ENCODE data around the gene LMAN1.

LMAN1 gene

DNA sequence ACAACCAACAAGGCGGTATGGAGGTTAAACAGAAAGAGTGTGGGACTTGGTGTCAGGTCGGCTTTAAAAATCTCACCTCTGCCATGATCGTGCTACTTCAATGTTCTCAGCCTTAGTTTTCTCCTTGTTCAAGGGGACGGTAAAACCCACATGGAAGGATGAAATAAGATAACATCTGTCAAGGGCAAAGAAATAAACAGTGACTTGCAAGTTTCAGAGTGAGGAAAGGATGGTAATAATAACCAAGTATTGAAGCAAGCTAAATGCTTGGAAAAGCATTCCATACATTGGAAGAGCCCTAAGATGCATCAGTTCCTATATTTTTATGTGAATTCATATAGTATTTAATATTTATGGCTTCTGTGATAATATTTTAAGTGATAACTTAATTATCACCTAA is 29.8 kb upstream of the LMAN1 start:
- Histone ChIP-seq H3K4me3 (ENCODE audit: low read depth, low read length) (no peak overlapping the region), H3K4me1 (no peaks in the 10 kb centered on the region), H3K27me3 (no peaks in the 10 kb centered on the region), H3K36me3 (no peaks in the 10 kb centered on the region), H3K9me3 (no peaks in the 10 kb centered on the region)
- no peak for DNase-seq
- TF ChIP-seq, protein P1, sequence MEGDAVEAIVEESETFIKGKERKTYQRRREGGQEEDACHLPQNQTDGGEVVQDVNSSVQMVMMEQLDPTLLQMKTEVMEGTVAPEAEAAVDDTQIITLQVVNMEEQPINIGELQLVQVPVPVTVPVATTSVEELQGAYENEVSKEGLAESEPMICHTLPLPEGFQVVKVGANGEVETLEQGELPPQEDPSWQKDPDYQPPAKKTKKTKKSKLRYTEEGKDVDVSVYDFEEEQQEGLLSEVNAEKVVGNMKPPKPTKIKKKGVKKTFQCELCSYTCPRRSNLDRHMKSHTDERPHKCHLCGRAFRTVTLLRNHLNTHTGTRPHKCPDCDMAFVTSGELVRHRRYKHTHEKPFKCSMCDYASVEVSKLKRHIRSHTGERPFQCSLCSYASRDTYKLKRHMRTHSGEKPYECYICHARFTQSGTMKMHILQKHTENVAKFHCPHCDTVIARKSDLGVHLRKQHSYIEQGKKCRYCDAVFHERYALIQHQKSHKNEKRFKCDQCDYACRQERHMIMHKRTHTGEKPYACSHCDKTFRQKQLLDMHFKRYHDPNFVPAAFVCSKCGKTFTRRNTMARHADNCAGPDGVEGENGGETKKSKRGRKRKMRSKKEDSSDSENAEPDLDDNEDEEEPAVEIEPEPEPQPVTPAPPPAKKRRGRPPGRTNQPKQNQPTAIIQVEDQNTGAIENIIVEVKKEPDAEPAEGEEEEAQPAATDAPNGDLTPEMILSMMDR (IDR thresholded peaks at IDR 0.05; ENCODE audit: low read depth, low read length), result no peak

DNA sequence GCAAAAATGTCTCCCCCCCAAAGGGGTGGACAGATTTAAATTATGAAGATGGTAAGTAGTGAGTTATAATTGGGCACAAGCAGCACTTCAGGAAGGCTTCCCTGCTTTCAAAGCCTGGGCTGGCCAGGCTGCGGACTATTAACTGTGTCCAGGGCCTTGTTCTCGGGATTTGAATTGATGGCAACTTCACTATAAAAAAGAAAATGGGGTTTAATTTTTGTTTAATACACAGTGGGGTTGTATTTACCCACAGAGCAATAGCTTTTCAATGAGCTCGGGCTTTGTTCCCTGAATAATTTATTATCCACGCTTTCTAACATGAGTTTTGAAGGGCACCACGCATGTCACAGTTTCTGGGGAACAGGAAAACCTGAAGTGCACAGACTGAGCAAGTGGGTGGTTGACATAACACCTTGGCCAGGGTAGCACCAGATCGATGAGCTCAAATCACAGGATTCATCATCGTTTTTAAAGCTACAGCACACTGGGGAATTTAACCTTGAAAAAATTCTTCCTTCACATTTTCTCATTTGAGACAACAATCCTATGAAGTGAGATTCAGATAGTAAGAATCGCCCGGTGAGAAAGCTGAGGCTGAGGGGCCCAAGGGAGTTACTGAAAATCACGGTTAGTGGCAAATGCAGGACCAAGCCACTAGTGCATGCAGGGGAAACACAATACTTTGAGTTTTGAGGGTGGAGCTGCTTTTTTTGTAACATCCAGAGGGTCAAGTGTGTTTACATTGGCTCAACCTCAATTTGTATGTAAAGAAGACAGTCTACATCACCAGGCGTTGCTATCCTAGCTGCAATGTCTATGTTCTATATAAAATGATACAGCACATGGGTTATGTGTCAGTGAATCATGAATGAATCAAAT is 28.9 kb upstream of the LMAN1 start:
- H3K36me3 ChIP-seq, result no peaks in the 10 kb centered on the region
- H3K27me3 ChIP-seq, result no peaks in the 10 kb centered on the region
- H3K4me3 ChIP-seq (ENCODE audit: low read depth, low read length), result no peak overlapping the region
- H3K9me3 ChIP-seq, result no peaks in the 10 kb centered on the region
- TF ChIP-seq, protein P1 (IDR thresholded peaks at IDR 0.05; ENCODE audit: low read depth, low read length), result no peak
- H3K4me1 ChIP-seq, result no peaks in the 10 kb centered on the region
- no peak for DNase-seq

DNA sequence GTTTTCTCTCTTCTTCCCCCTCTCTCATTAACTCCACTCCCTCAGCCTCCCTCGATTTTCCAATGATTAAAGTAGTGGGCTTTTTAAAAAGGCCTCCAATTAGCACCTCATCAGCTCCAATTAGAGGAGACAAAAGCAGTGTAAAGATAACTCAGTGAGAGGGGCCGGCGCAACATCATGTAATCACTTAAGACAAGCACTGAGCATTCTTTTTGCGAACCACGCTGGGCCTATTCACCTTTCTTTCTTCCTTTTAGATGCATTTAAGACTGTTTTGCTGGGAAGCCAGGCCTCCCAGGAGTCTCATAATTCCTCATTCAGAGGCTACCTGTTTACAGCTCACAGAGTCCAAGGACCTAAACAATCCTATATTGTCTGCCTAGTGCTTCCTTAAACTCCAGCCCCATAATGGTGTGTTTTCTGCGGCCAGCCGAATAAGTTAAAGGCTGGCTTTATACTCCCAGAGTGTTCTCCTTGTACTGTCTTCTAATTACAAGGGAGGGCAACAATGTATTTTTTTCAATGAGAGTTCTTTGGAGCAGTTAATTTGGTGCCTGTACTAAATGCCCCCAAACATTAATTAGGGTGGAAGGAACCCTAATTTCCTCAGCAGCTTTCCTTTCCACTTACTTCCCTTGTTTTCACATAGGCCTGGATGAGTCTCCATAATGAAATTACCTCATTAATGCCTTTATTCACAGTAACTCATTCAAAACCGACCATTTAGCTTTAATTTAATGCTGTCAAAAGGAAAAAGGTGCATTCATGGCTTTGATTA is 28.0 kb upstream of the LMAN1 start:
- Histone ChIP-seq H3K4me1 (no peaks in the 10 kb centered on the region), H3K36me3 (no peaks in the 10 kb centered on the region), H3K27me3 (no peaks in the 10 kb centered on the region), H3K4me3 (ENCODE audit: low read depth, low read length) (no peak overlapping the region), H3K9me3 (no peaks in the 10 kb centered on the region)
- DNase-seq, result no peak
- TF ChIP-seq, protein P1 (IDR thresholded peaks at IDR 0.05; ENCODE audit: low read depth, low read length), result no peak

DNA sequence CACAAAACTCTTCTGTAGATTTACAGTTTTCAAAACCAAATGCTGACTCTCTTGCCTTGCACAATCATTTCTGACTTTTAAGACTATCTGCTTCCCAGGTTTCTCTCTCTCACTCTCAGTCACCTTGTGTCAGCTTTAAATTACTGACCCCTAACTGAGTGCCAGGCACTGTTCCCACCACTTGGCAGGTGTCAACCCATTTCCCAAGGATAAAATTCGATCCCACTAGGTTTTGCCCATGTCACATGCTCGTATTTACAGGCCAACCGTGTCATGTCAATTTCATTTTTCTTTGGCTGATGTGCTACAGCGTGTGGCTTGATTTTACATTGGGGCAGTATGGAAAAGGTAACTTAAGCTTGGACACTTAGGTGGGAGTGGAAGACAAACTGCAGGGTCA is 26.1 kb upstream of the LMAN1 start:
- no peaks in the 10 kb centered on the region for H3K9me3 ChIP-seq
- no peak overlapping the region for H3K4me3 ChIP-seq (ENCODE audit: low read depth, low read length)
- TF ChIP-seq, protein P1 (IDR thresholded peaks at IDR 0.05; ENCODE audit: low read depth, low read length), result no peak
- H3K36me3 ChIP-seq, result no peaks in the 10 kb centered on the region
- no peak for DNase-seq
- H3K4me1 ChIP-seq, result no peaks in the 10 kb centered on the region
- H3K27me3 ChIP-seq, result no peaks in the 10 kb centered on the region

GRCh38 chr18:59383851-59384250 is 24.8 kb upstream of the LMAN1 start:
- Histone ChIP-seq H3K4me1 (no peaks in the 10 kb centered on the region), H3K4me3 (ENCODE audit: low read depth, low read length) (no peak overlapping the region), H3K36me3 (no peaks in the 10 kb centered on the region), H3K9me3 (no peaks in the 10 kb centered on the region), H3K27me3 (no peaks in the 10 kb centered on the region)
- DNase-seq, result no peak
- TF ChIP-seq, protein P1 (IDR thresholded peaks at IDR 0.05; ENCODE audit: low read depth, low read length), result no peak

GRCh38 chr18:59382383-59382782 is 23.3 kb upstream of the LMAN1 start:
- TF ChIP-seq, protein P1 (IDR thresholded peaks at IDR 0.05; ENCODE audit: low read depth, low read length), result no peak
- Histone ChIP-seq H3K27me3 (no peaks in the 10 kb centered on the region), H3K4me3 (ENCODE audit: low read depth, low read length) (no peak overlapping the region), H3K9me3 (no peaks in the 10 kb centered on the region), H3K4me1 (no peaks in the 10 kb centered on the region), H3K36me3 (no peaks in the 10 kb centered on the region)
- DNase-seq, result no peak

All from BE2C (cell line).